Endothelial cell of umbilical vein (primary cell): Measurements from ENCODE around the gene CCDC185. TPM values are rescaled to one million over a fixed set of nuclear protein-coding genes. Genes with fewer than 3 reads are reported as not detected.

Experiments used
- BruUV-seq: library from RNA; stranded (reverse); fragments of 400-500 nt; replicated peaks from 2 replicates; lab custom pipeline; 2021; lab: Mats Ljungman, UMichigan
- CTCF ChIA-PET: fragments of 300-600, 350-600 bp; sonication (Branson Sonifier 250); formaldehyde crosslinking; loops from one replicate; lab custom pipeline; 2021; ENCODE audit warnings: antibody characterized with exemption, inconsistent platforms; lab: Charles Lee
- POLR2A ChIA-PET: fragments of 300-600, 350-600 bp; sonication (Branson Sonifier 250); formaldehyde crosslinking; loops from one replicate; lab custom pipeline; 2021; ENCODE audit warnings: antibody characterized with exemption, inconsistent platforms; lab: Charles Lee
- DNase-seq: peaks from one replicate; pipeline ENCODE4 v3.0.0-alpha.2; 2011; ENCODE audit warnings: low read depth, low spot score
- FAIRE-seq: peaks from 2 replicates; lab custom pipeline; 2011; peaks lifted over from hg19 to GRCh38; lab: Jason Lieb, UNC
- H2AFZ ChIP-seq: 2 replicates; pipeline ENCODE4 v1.6.0; 2012; ENCODE audit warnings: low read depth, low read length, control low read depth, inconsistent platforms
- H3K27ac ChIP-seq: 2 replicates; pipeline ENCODE4 v1.5.1; 2011; ENCODE audit warnings: low read depth, mild to moderate bottlenecking, control low read depth, low read length, moderate library complexity; ENCODE audit not compliant: insufficient read depth
- H3K27me3 ChIP-seq, 2 experiments: 2 replicates each; pipeline versions ENCODE4 v1.6.0 to v1.6.1; 2011; ENCODE audit warnings: low read length in 2 of 2, mixed read lengths in 1 of 2; ENCODE audit not compliant: control insufficient read depth in 2 of 2, insufficient read depth in 2 of 2
- H3K36me3 ChIP-seq, 2 experiments: 2 replicates in 1 of 2; 3 replicates in 1 of 2; pipeline ENCODE4 v1.5.1; 2011; ENCODE audit warnings: low read length in 2 of 2, mild to moderate bottlenecking in 1 of 2, moderate library complexity in 1 of 2; ENCODE audit not compliant: control insufficient read depth in 2 of 2, insufficient read depth in 2 of 2; ENCODE audit errors: extremely low read depth in 1 of 2
- H3K4me1 ChIP-seq: 3 replicates; pipeline ENCODE4 v1.5.1; 2011; ENCODE audit warnings: mild to moderate bottlenecking, low read length; ENCODE audit not compliant: control insufficient read depth, insufficient read depth; ENCODE audit errors: extremely low read depth
- H3K4me2 ChIP-seq: 2 replicates; pipeline ENCODE4 v1.6.1; 2011; ENCODE audit warnings: low read length, control low read depth, mixed read lengths; ENCODE audit not compliant: insufficient read depth
- H3K4me3 ChIP-seq, 3 experiments: fragments of 200-600 bp in 1 of 3; sonication (generic), shearing (Covaris generic) in 1 of 3; replicated peaks in 1 of 3; 2 replicates each; pipeline ENCODE4 v1.5.1; 2011 to 2016; ENCODE audit warnings: control low read depth in 3 of 3, low read length in 3 of 3, mild to moderate bottlenecking in 2 of 3, inconsistent platforms in 1 of 3, low read depth in 1 of 3, moderate library complexity in 1 of 3; ENCODE audit not compliant: insufficient read depth in 1 of 3
- H3K79me2 ChIP-seq: 2 replicates; pipeline ENCODE4 v1.6.0; 2012; ENCODE audit warnings: low read length, inconsistent platforms; ENCODE audit not compliant: control insufficient read depth, insufficient read depth
- H3K9ac ChIP-seq: replicated peaks from 2 replicates; pipeline ENCODE3; 2011; ENCODE audit warnings: low read length, control low read depth; ENCODE audit not compliant: insufficient read depth; ENCODE audit errors: extremely low read depth
- H3K9me1 ChIP-seq: replicated peaks from 3 replicates; pipeline ENCODE4 v1.6.0; 2011; ENCODE audit warnings: mild to moderate bottlenecking, low read length; ENCODE audit not compliant: control insufficient read depth, insufficient read depth; ENCODE audit errors: extremely low read depth
- H3K9me3 ChIP-seq: replicated peaks from 2 replicates; pipeline ENCODE4 v1.5.1; 2012; ENCODE audit warnings: low read length, inconsistent platforms; ENCODE audit not compliant: control insufficient read depth, insufficient read depth
- H4K20me1 ChIP-seq: replicated peaks from 2 replicates; pipeline ENCODE3; 2011; ENCODE audit warnings: mild to moderate bottlenecking, low read length; ENCODE audit not compliant: control insufficient read depth, insufficient read depth; ENCODE audit errors: extremely low read depth
- EZH2 ChIP-seq: IDR thresholded peaks from 2 replicates; pipeline ENCODE4 v1.6.1; 2012; ENCODE audit warnings: borderline replicate concordance, low read depth, mild to moderate bottlenecking, moderate library complexity, low read length, inconsistent platforms; ENCODE audit not compliant: severe bottlenecking
- FOS ChIP-seq: IDR thresholded peaks from 2 replicates; pipeline ENCODE4 v1.6.1; 2011; ENCODE audit warnings: mild to moderate bottlenecking, low read length, moderate library complexity, borderline replicate concordance; ENCODE audit not compliant: insufficient read depth
- GATA2 ChIP-seq: IDR thresholded peaks from 2 replicates; pipeline ENCODE4 v1.7.0; 2011; ENCODE audit warnings: low read depth, mild to moderate bottlenecking, moderate library complexity, mixed read lengths, low read length; ENCODE audit not compliant: insufficient read length, insufficient read depth
- JUN ChIP-seq: IDR thresholded peaks from 2 replicates; pipeline ENCODE4 v1.6.1; 2011; ENCODE audit warnings: borderline replicate concordance, low read depth; ENCODE audit not compliant: insufficient read length, insufficient read depth
- MYC ChIP-seq: IDR thresholded peaks from one replicate; pipeline ENCODE4 v1.6.1; 2011; ENCODE audit warnings: mild to moderate bottlenecking, low read depth, low read length
- POLR2A ChIP-seq: IDR thresholded peaks from 2 replicates; pipeline ENCODE4 v1.6.1; 2012; ENCODE audit warnings: low read depth, mild to moderate bottlenecking, control low read depth, low read length
- POLR2AphosphoS5 ChIP-seq: IDR thresholded peaks from 2 replicates; pipeline ENCODE4 v1.6.1; 2012; ENCODE audit warnings: low read depth, mild to moderate bottlenecking, control low read depth, low read length, moderate library complexity; ENCODE audit not compliant: insufficient read depth
- dilution Hi-C: fragments of 300-500 bp; cut with MboI; formaldehyde crosslinking; loops from one replicate; pipeline ENCODE4 v1.15.0; 2019; ENCODE audit warnings: low sequenced_read_pairs; ENCODE audit not compliant: extremely low pct_ligation_motif_present
- intact Hi-C: fragments of 100-400 bp; cut with micrococcal nuclease; formaldehyde crosslinking; loops from one replicate; pipeline ENCODE4 v1.10.0; 2022
- polyA plus RNA-seq, 4 experiments: library from polyadenylated mRNA; depleted of rRNA in 3 of 4; stranded (reverse) in 3 of 4; unstranded in 1 of 4; fragments of >200 nt; gene quantifications; 2 replicates each; pipeline versions ENCODE4 v1.2.1 to v1.2.3, GENCODE V29; 2011 to 2012; ENCODE audit warnings: missing spikeins in 1 of 4
- total RNA-seq: library from RNA; stranded (reverse); gene quantifications from 2 replicates; pipeline ENCODE4 v1.2.3, GENCODE V29; 2021
- TF ChIP-seq, protein P1 (sequence below), 2 donors: IDR thresholded peaks; 1 replicate in 1 of 2; 2 replicates in 1 of 2; pipeline ENCODE4 v1.5.1; 2011; ENCODE audit warnings: low read length in 2 of 2, mild to moderate bottlenecking in 2 of 2, moderate library complexity in 2 of 2, control low read depth in 1 of 2, inconsistent platforms in 1 of 2, low read depth in 1 of 2; ENCODE audit not compliant: insufficient read depth in 1 of 2; ENCODE audit errors: extremely low read depth in 1 of 2
- TF ChIP-seq, protein P2 (sequence below): IDR thresholded peaks from 2 replicates; pipeline ENCODE4 v1.6.1; 2011; ENCODE audit not compliant: insufficient read depth, insufficient read length

CCDC185 gene
- total and polyA plus RNA-seq, 2 donors (not counting 3 experiments of a cell fraction or from before 2014, with no cell fraction given) = not detected

DNA sequence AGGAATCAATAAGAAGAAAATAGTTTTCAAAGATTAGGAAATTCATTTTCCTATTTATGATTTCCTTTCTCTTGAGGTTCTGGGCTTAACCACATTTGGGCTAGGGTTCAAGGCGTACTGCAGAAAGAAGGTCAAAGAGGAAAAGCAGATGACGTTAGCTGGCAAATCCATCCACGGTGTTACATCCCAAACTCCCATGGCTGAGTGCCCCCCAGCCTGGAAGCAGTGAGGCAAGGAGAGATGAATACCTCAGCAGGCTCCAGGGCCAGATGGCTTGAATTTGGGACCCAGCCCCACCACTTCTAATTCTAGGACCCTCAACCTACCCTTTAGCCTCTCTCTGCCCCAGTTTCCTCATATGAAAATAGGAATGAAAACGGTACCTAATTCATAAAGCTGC lies 46.9 kb upstream of the CCDC185 start:
- dilution Hi-C loops = no loop called here
- POLR2A ChIA-PET = no interaction called here

DNA sequence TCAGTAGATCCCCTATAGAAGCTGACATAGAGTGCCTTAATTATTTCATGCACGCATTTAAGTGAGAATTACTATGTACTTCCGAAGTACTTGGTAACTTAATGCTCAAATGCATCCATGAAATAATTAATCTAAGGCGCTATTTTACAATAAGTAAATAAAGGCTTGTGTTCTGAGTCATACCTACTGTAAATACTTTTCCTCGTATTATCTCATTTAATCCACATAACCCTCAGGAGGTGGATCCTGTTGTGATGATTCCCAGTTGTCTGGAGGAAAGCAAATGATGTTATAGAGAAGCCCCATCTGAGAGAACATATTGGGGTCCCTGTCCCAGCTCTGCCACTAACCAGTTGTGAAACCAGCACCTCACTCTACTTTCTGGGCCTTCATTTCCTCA lies 45.6 kb upstream of the CCDC185 start:
- H3K4me1 ChIP-seq = no peaks in the 10 kb centered on the region
- H2AFZ ChIP-seq = no peak overlapping the region
- no peaks in the 10 kb centered on the region for H3K9me1 ChIP-seq
- peaks cover 0 to 6% of the 10 kb centered on the region in 2 experiments for H3K27me3 ChIP-seq
- H3K4me3 ChIP-seq = no peak overlapping the region
- no peaks in the 10 kb centered on the region for H3K79me2 ChIP-seq
- no peak overlapping the region for H3K4me2 ChIP-seq
- ChIA-PET CTCF (no interaction called here), POLR2A (no interaction called here)
- TF ChIP-seq JUN (no peak), GATA2 (no peak), EZH2 (no peak), FOS (no peak), MYC (no peak), POLR2AphosphoS5 (no peak), POLR2A (no peak)
- TF ChIP-seq, protein P1, sequence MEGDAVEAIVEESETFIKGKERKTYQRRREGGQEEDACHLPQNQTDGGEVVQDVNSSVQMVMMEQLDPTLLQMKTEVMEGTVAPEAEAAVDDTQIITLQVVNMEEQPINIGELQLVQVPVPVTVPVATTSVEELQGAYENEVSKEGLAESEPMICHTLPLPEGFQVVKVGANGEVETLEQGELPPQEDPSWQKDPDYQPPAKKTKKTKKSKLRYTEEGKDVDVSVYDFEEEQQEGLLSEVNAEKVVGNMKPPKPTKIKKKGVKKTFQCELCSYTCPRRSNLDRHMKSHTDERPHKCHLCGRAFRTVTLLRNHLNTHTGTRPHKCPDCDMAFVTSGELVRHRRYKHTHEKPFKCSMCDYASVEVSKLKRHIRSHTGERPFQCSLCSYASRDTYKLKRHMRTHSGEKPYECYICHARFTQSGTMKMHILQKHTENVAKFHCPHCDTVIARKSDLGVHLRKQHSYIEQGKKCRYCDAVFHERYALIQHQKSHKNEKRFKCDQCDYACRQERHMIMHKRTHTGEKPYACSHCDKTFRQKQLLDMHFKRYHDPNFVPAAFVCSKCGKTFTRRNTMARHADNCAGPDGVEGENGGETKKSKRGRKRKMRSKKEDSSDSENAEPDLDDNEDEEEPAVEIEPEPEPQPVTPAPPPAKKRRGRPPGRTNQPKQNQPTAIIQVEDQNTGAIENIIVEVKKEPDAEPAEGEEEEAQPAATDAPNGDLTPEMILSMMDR (IDR thresholded peaks at IDR 0.05; ENCODE audit: extremely low read depth in 1 of 2, insufficient read depth in 1 of 2, low read depth in 1 of 2, low read length in 2 of 2) = no peak
- TF ChIP-seq, protein P2, sequence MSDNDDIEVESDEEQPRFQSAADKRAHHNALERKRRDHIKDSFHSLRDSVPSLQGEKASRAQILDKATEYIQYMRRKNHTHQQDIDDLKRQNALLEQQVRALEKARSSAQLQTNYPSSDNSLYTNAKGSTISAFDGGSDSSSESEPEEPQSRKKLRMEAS = no peak
- H3K9me3 ChIP-seq = no peaks in the 10 kb centered on the region
- no peak overlapping the region for H3K27ac ChIP-seq
- H3K36me3 ChIP-seq = no peaks in the 10 kb centered on the region
- no peak overlapping the region for H3K9ac ChIP-seq
- no TSS peak for BruUV-seq
- dilution Hi-C loops = no loop called here
- no peak for FAIRE-seq
- intact Hi-C loops = no loop called here
- no peaks in the 10 kb centered on the region for H4K20me1 ChIP-seq
- no peak for DNase-seq

More for the DNA sequence above, 46.9 kb upstream of the CCDC185 start:
- no peaks in the 10 kb centered on the region for H3K9me1 ChIP-seq
- H3K79me2 ChIP-seq = no peaks in the 10 kb centered on the region
- BruUV-seq = no TSS peak
- intact Hi-C loops = no loop called here
- H3K4me2 ChIP-seq = no peak overlapping the region
- peaks cover 0 to 6% of the 10 kb centered on the region in 2 experiments for H3K27me3 ChIP-seq
- CTCF ChIA-PET = no interaction called here
- no peaks in the 10 kb centered on the region for H3K36me3 ChIP-seq
- no peak for DNase-seq
- H3K4me3 ChIP-seq = no peak overlapping the region
- no peaks in the 10 kb centered on the region for H3K9me3 ChIP-seq
- TF ChIP-seq MYC = no peak
- H4K20me1 ChIP-seq = no peaks in the 10 kb centered on the region
- H3K27ac ChIP-seq = no peak overlapping the region
- H3K9ac ChIP-seq = no peak overlapping the region
- no peaks in the 10 kb centered on the region for H3K4me1 ChIP-seq
- FAIRE-seq = no peak
- no peak overlapping the region for H2AFZ ChIP-seq
